Measurements from ENCODE around the gene ANKRD36C.
"Not testable (repeated sequence)": the region's sequence is repeated elsewhere in the genome, so short reads cannot be mapped to it uniquely, and the experiment has no call there.

ANKRD36C gene

GRCh38 chr2:96008051-96008450 is 16.4 kb upstream of the ANKRD36C start:
- DNase-seq (ENCODE audit: low read depth in 3 of 3, low spot score in 1 of 3), result not testable (repeated sequence)

GRCh38 chr2:96006248-96006647 is 14.6 kb upstream of the ANKRD36C start:
- not testable (repeated sequence) for DNase-seq (ENCODE audit: low read depth in 3 of 3, low spot score in 1 of 3)

GRCh38 chr2:95992520-95993272 is 1.1 kb upstream of the ANKRD36C start:
- DNase-seq (ENCODE audit: low read depth in 3 of 3, low spot score in 1 of 3), result peak in 1 of 3 donors; percentile 9

GRCh38 chr2:95992102-95992501 is 478 bp upstream of the ANKRD36C start:
- not testable (repeated sequence) for DNase-seq (ENCODE audit: low read depth in 3 of 3, low spot score in 1 of 3)

GRCh38 chr2:95990884-95991283 is 740 bp downstream of the ANKRD36C start:
- not testable (repeated sequence) for DNase-seq (ENCODE audit: low read depth in 3 of 3, low spot score in 1 of 3)

GRCh38 chr2:95951662-95952061 is 40.0 kb downstream of the ANKRD36C start:
- not testable (repeated sequence) for DNase-seq (ENCODE audit: low read depth in 3 of 3, low spot score in 1 of 3)

- DNase-seq (ENCODE audit: low read depth in 3 of 3, low spot score in 1 of 3), result not testable (repeated sequence)
Observed at GRCh38 chr2:95948039-95948438, 43.6 kb downstream of the ANKRD36C start.

- DNase-seq (ENCODE audit: low read depth in 3 of 3, low spot score in 1 of 3), result not testable (repeated sequence)
Observed at GRCh38 chr2:95939947-95940346, 51.7 kb downstream of the ANKRD36C start.

- DNase-seq (ENCODE audit: low read depth in 3 of 3, low spot score in 1 of 3), result not testable (repeated sequence)
Observed at GRCh38 chr2:95930740-95931139, 60.9 kb downstream of the ANKRD36C start.

- DNase-seq (ENCODE audit: low read depth in 3 of 3, low spot score in 1 of 3), result not testable (repeated sequence)
Observed at GRCh38 chr2:95917007-95917406, 74.6 kb downstream of the ANKRD36C start.

GRCh38 chr2:95915131-95915530 is 76.5 kb downstream of the ANKRD36C start:
- not testable (repeated sequence) for DNase-seq (ENCODE audit: low read depth in 3 of 3, low spot score in 1 of 3)

- DNase-seq (ENCODE audit: low read depth in 3 of 3, low spot score in 1 of 3), result not testable (repeated sequence)
Observed at GRCh38 chr2:95911431-95911830, 80.2 kb downstream of the ANKRD36C start.

GRCh38 chr2:95894443-95894842 is 97.2 kb downstream of the ANKRD36C start:
- not testable (repeated sequence) for DNase-seq (ENCODE audit: low read depth in 3 of 3, low spot score in 1 of 3)

- DNase-seq (ENCODE audit: low read depth in 3 of 3, low spot score in 1 of 3), result not testable (repeated sequence)
Observed at GRCh38 chr2:95867929-95868328, 123.7 kb downstream of the ANKRD36C start.

GRCh38 chr2:95867047-95867677 is 124.5 kb downstream of the ANKRD36C start:
- not testable (repeated sequence) for DNase-seq (ENCODE audit: low read depth in 3 of 3, low spot score in 1 of 3)

- DNase-seq (ENCODE audit: low read depth in 3 of 3, low spot score in 1 of 3), result not testable (repeated sequence)
Observed at GRCh38 chr2:95862121-95862520, 129.5 kb downstream of the ANKRD36C start.

- DNase-seq (ENCODE audit: low read depth in 3 of 3, low spot score in 1 of 3), result no peak
Observed at GRCh38 chr2:95836151-95836550, 155.5 kb downstream of the ANKRD36C start.

- not testable (repeated sequence) for DNase-seq (ENCODE audit: low read depth in 3 of 3, low spot score in 1 of 3)
Observed at GRCh38 chr2:95834077-95835013, 157.3 kb downstream of the ANKRD36C start.

GRCh38 chr2:95824218-95824617 is 167.4 kb downstream of the ANKRD36C start:
- not testable (repeated sequence) for DNase-seq (ENCODE audit: low read depth in 3 of 3, low spot score in 1 of 3)

GRCh38 chr2:95817521-95817920 is 174.1 kb downstream of the ANKRD36C start:
- not testable (repeated sequence) for DNase-seq (ENCODE audit: low read depth in 3 of 3, low spot score in 1 of 3)

GRCh38 chr2:95813311-95813710 is 178.3 kb downstream of the ANKRD36C start:
- not testable (repeated sequence) for DNase-seq (ENCODE audit: low read depth in 3 of 3, low spot score in 1 of 3)
